Activated effector memory CD4-positive, alpha-beta T cell treated with Interleukin-2 at 50 U/mL for 16 hours (primary cell): ENCODE data around the gene THSD7B.
"Not testable (repeated sequence)": the region's sequence is repeated elsewhere in the genome, so short reads cannot be mapped to it uniquely, and the experiment has no call there.

ENCODE experiments used
- DNase-seq: peaks from one replicate; pipeline ENCODE4 v3.0.0-alpha.2; 2020

The THSD7B gene

GRCh38 chr2:136956050-136956449, 190.7 kb downstream of the THSD7B start:
- no peak for DNase-seq

GRCh38 chr2:136957044-136957443, 191.7 kb downstream of the THSD7B start:
- no peak for DNase-seq

GRCh38 chr2:136962105-136962725, 196.9 kb downstream of the THSD7B start:
- DNase-seq = no peak

GRCh38 chr2:136966485-136966884, 201.1 kb downstream of the THSD7B start:
- DNase-seq = no peak

- no peak for DNase-seq
Observed at GRCh38 chr2:136980303-136980702, 215.0 kb downstream of the THSD7B start.

- DNase-seq = not testable (repeated sequence)
Observed at GRCh38 chr2:136981689-136982088, 216.3 kb downstream of the THSD7B start.

GRCh38 chr2:136985044-136985443, 219.7 kb downstream of the THSD7B start:
- DNase-seq = no peak

- DNase-seq = no peak
Observed at GRCh38 chr2:136986605-136987221, 221.4 kb downstream of the THSD7B start.

GRCh38 chr2:136990316-136990715, 225.0 kb downstream of the THSD7B start:
- no peak for DNase-seq

- no peak for DNase-seq
Observed at GRCh38 chr2:136994793-136995192, 229.4 kb downstream of the THSD7B start.

- DNase-seq = no peak
Observed at GRCh38 chr2:136997557-136997956, 232.2 kb downstream of the THSD7B start.

- no peak for DNase-seq
Observed at GRCh38 chr2:137000811-137001210, 235.5 kb downstream of the THSD7B start.

- DNase-seq = no peak
Observed at GRCh38 chr2:137002896-137003295, 237.6 kb downstream of the THSD7B start.

- DNase-seq = no peak
Observed at GRCh38 chr2:137005210-137005609, 239.9 kb downstream of the THSD7B start.

GRCh38 chr2:137007938-137008337, 242.6 kb downstream of the THSD7B start:
- no peak for DNase-seq

- no peak for DNase-seq
Observed at GRCh38 chr2:137009953-137010352, 244.6 kb downstream of the THSD7B start.

- DNase-seq = no peak
Observed at GRCh38 chr2:137020452-137021196, 255.3 kb downstream of the THSD7B start.

- no peak for DNase-seq
Observed at GRCh38 chr2:137021763-137022162, 256.4 kb downstream of the THSD7B start.

GRCh38 chr2:137023205-137023604, 257.9 kb downstream of the THSD7B start:
- DNase-seq = no peak

GRCh38 chr2:137031731-137032130, 266.4 kb downstream of the THSD7B start:
- no peak for DNase-seq

GRCh38 chr2:137036619-137037018, 271.3 kb downstream of the THSD7B start:
- no peak for DNase-seq

- no peak for DNase-seq
Observed at GRCh38 chr2:137039482-137040152, 274.3 kb downstream of the THSD7B start.

GRCh38 chr2:137047369-137047768, 282.0 kb downstream of the THSD7B start:
- DNase-seq = no peak

- DNase-seq = no peak
Observed at GRCh38 chr2:137048455-137048854, 283.1 kb downstream of the THSD7B start.
